Neural cell (in vitro differentiated cells): ENCODE results near the gene IL11RA.

Experiments
- EZH2 ChIP-seq: fragments of 200-600, 300-800 bp; shearing (Covaris generic), sonication (generic); IDR thresholded peaks from 2 replicates; pipeline ENCODE4 v1.6.1; 2014; ENCODE audit warnings: antibody characterized with exemption, low read length, borderline replicate concordance, mild to moderate bottlenecking; ENCODE audit not compliant: insufficient read depth, poor library complexity, severe bottlenecking
- SMC3 ChIP-seq: fragments of 450-650 bp; conservative IDR thresholded peaks from 2 replicates; pipeline ENCODE4 v1.6.1; 2014; ENCODE audit warnings: antibody characterized with exemption, mild to moderate bottlenecking, moderate library complexity; ENCODE audit not compliant: poor library complexity
- TF ChIP-seq, protein P1 (sequence below): fragments of 450-650 bp; IDR thresholded peaks from 2 replicates; pipeline ENCODE4 v1.5.1; 2014; ENCODE audit warnings: antibody characterized with exemption, mild to moderate bottlenecking, moderate library complexity; ENCODE audit not compliant: poor library complexity, severe bottlenecking
- TF ChIP-seq, protein P2 (sequence below): IDR thresholded peaks from 2 replicates; pipeline ENCODE4 v1.6.1; 2012; ENCODE audit warnings: borderline replicate concordance

GRCh38 chr9:34633166-34633565 lies 18.8 kb upstream of the IL11RA start:
- no peak for TF ChIP-seq EZH2
- TF ChIP-seq, protein P1, sequence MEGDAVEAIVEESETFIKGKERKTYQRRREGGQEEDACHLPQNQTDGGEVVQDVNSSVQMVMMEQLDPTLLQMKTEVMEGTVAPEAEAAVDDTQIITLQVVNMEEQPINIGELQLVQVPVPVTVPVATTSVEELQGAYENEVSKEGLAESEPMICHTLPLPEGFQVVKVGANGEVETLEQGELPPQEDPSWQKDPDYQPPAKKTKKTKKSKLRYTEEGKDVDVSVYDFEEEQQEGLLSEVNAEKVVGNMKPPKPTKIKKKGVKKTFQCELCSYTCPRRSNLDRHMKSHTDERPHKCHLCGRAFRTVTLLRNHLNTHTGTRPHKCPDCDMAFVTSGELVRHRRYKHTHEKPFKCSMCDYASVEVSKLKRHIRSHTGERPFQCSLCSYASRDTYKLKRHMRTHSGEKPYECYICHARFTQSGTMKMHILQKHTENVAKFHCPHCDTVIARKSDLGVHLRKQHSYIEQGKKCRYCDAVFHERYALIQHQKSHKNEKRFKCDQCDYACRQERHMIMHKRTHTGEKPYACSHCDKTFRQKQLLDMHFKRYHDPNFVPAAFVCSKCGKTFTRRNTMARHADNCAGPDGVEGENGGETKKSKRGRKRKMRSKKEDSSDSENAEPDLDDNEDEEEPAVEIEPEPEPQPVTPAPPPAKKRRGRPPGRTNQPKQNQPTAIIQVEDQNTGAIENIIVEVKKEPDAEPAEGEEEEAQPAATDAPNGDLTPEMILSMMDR: no peak
- TF ChIP-seq, protein P2, sequence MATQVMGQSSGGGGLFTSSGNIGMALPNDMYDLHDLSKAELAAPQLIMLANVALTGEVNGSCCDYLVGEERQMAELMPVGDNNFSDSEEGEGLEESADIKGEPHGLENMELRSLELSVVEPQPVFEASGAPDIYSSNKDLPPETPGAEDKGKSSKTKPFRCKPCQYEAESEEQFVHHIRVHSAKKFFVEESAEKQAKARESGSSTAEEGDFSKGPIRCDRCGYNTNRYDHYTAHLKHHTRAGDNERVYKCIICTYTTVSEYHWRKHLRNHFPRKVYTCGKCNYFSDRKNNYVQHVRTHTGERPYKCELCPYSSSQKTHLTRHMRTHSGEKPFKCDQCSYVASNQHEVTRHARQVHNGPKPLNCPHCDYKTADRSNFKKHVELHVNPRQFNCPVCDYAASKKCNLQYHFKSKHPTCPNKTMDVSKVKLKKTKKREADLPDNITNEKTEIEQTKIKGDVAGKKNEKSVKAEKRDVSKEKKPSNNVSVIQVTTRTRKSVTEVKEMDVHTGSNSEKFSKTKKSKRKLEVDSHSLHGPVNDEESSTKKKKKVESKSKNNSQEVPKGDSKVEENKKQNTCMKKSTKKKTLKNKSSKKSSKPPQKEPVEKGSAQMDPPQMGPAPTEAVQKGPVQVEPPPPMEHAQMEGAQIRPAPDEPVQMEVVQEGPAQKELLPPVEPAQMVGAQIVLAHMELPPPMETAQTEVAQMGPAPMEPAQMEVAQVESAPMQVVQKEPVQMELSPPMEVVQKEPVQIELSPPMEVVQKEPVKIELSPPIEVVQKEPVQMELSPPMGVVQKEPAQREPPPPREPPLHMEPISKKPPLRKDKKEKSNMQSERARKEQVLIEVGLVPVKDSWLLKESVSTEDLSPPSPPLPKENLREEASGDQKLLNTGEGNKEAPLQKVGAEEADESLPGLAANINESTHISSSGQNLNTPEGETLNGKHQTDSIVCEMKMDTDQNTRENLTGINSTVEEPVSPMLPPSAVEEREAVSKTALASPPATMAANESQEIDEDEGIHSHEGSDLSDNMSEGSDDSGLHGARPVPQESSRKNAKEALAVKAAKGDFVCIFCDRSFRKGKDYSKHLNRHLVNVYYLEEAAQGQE: no peak
- TF ChIP-seq SMC3: no peak
